ENCODE results near the gene FITM1. TPM values are rescaled to one million over a fixed set of nuclear protein-coding genes. Genes with fewer than 3 reads are reported as not detected.

Gene FITM1
- polyA plus RNA-seq, 1 of the 3 experiments (the other 2 are of a cell fraction): 0.12 TPM

DNA sequence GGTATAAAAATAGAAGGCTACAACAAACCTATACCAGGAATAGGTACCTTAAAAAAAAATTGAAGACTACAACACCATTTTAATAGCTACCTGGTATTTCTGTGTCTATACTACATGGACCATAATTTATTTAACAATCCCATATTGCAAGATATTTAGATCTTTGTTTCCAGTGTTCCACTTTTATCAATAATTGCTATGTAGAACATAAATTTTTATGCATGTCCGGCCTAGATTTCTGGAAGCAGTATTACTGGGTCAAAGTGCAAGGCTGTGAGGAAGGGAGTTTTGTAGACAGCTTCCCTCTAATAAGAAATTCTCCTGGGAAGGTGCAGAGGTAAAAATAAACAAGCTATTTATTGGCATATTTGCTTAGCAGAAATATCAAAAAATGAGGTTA lies 19.9 kb upstream of the FITM1 start:
- 83% methylated on average over 1 of the region's 1 CpG for WGBS (ENCODE audit: low lambda C conversion rate)
- no peaks in the 10 kb centered on the region for H3K36me3 ChIP-seq (replicated peaks in 1 of 2; ENCODE audit: control insufficient read depth in 1 of 2, insufficient read depth in 2 of 2, low read length in 1 of 2)
- peaks cover 15% of the 10 kb centered on the region for H3F3A ChIP-seq (replicated peaks; ENCODE audit: insufficient read depth)
- no peaks in the 10 kb centered on the region for H3K9me2 ChIP-seq
- ChIA-PET CTCF (interaction anchor here (1.8 to 25.4 kb wide), 3 partner anchors 16 to 51 kb away, joined by 5 to 1159 read pairs (median 219); partner anchors contain the start of genes CARMIL3, CPNE6, IRF9 and PCK2), POLR2A (interaction anchor here (1.6 to 2.2 kb wide), 2 partner anchors 36 to 58 kb away, joined by 3 to 7 read pairs; partner anchors contain the start of genes CARMIL3 and PSME2)
- H3K4me2 ChIP-seq: no peak overlapping the region
- DNase-seq: no peak
- H3K9me3 ChIP-seq: no peaks in the 10 kb centered on the region
- H3K9ac ChIP-seq: no peak overlapping the region
- no peak for TF ChIP-seq FOXM1 (IDR thresholded peaks at IDR 0.05; ENCODE audit: low read depth)
- no peak for TF ChIP-seq TCF12 (IDR thresholded peaks at IDR 0.05)
- no peak for TF ChIP-seq JUND (IDR thresholded peaks at IDR 0.05)
- TF ChIP-seq, protein P1, sequence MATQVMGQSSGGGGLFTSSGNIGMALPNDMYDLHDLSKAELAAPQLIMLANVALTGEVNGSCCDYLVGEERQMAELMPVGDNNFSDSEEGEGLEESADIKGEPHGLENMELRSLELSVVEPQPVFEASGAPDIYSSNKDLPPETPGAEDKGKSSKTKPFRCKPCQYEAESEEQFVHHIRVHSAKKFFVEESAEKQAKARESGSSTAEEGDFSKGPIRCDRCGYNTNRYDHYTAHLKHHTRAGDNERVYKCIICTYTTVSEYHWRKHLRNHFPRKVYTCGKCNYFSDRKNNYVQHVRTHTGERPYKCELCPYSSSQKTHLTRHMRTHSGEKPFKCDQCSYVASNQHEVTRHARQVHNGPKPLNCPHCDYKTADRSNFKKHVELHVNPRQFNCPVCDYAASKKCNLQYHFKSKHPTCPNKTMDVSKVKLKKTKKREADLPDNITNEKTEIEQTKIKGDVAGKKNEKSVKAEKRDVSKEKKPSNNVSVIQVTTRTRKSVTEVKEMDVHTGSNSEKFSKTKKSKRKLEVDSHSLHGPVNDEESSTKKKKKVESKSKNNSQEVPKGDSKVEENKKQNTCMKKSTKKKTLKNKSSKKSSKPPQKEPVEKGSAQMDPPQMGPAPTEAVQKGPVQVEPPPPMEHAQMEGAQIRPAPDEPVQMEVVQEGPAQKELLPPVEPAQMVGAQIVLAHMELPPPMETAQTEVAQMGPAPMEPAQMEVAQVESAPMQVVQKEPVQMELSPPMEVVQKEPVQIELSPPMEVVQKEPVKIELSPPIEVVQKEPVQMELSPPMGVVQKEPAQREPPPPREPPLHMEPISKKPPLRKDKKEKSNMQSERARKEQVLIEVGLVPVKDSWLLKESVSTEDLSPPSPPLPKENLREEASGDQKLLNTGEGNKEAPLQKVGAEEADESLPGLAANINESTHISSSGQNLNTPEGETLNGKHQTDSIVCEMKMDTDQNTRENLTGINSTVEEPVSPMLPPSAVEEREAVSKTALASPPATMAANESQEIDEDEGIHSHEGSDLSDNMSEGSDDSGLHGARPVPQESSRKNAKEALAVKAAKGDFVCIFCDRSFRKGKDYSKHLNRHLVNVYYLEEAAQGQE (IDR thresholded peaks at IDR 0.05; ENCODE audit: low read depth, low read length): no peak
- TF ChIP-seq CHD2 (IDR thresholded peaks at IDR 0.05; ENCODE audit: low read length, partially characterized antibody): no peak
- no peak for TF ChIP-seq ELF1 (IDR thresholded peaks at IDR 0.05)
- no peak for TF ChIP-seq NFIC (IDR thresholded peaks at IDR 0.05; ENCODE audit: borderline replicate concordance)
- TF ChIP-seq, protein P2, sequence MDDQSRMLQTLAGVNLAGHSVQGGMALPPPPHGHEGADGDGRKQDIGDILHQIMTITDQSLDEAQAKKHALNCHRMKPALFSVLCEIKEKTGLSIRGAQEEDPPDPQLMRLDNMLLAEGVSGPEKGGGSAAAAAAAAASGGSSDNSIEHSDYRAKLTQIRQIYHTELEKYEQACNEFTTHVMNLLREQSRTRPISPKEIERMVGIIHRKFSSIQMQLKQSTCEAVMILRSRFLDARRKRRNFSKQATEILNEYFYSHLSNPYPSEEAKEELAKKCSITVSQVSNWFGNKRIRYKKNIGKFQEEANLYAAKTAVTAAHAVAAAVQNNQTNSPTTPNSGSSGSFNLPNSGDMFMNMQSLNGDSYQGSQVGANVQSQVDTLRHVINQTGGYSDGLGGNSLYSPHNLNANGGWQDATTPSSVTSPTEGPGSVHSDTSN (IDR thresholded peaks at IDR 0.05): no peak
- peaks cover 2% of the 10 kb centered on the region; the same call in 1 of the 2 replicates for H3K79me2 ChIP-seq (ENCODE audit: insufficient read depth)
- no peaks in the 10 kb centered on the region for H4K20me1 ChIP-seq (ENCODE audit: insufficient read depth)
- H3K27me3 ChIP-seq (ENCODE audit: insufficient read depth): no peaks in the 10 kb centered on the region
- H3K4me1 ChIP-seq (ENCODE audit: control insufficient read depth in 1 of 2, insufficient read depth in 2 of 2, low read depth in 1 of 2, low read length in 1 of 2): peaks cover 0 to 6% of the 10 kb centered on the region in 2 experiments; a peak in 2 of 4 replicates
- H2AFZ ChIP-seq (ENCODE audit: low read depth): no peak overlapping the region
- no peak overlapping the region for H3K27ac ChIP-seq (ENCODE audit: low read depth in 2 of 2, low read length in 1 of 2)
- no peak overlapping the region for H3K4me3 ChIP-seq (ENCODE audit: low read depth in 2 of 2, low read length in 1 of 2)

DNA sequence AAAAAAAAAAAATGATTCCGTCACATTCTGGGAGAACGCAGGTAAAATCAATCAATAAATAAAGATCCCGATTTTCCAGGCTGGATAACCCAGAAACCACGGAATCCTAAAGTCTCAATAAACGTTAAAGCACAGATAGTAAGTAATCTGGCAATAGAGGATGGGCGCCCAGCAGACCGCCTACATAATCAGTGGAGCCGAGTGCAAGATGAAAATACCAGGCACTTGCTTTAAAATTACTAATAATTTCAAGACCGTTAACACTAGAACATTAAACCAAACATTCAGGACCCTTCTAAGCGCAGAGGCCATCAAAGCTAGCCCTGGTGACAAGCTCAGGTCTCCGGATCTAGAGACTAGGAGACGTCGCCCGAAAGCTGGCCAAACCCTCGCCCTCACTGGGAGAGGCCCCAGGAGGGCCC lies 17.1 kb upstream of the FITM1 start:
- CTCF ChIA-PET: interaction anchor here (0.9 to 3.8 kb wide), 7 partner anchors 20 to 130 kb away, joined by 3 to 25 read pairs (median 7); partner anchors contain the start of genes CARMIL3, IRF9, PCK2 and TINF2
- no peaks in the 10 kb centered on the region for H4K20me1 ChIP-seq (ENCODE audit: insufficient read depth)
- TF ChIP-seq RXRA (IDR thresholded peaks at IDR 0.05; ENCODE audit: borderline replicate concordance, low read depth) (no peak), JUND (IDR thresholded peaks at IDR 0.05) (no peak), GATA2 (CRISPR knock-in tag; IDR thresholded peaks at IDR 0.05) (no peak), ELF1 (IDR thresholded peaks at IDR 0.05) (no peak), FOXM1 (IDR thresholded peaks at IDR 0.05; ENCODE audit: low read depth) (no peak), RCOR1 (IDR thresholded peaks at IDR 0.05; ENCODE audit: low read length) (no peak), RAD21 (IDR thresholded peaks at IDR 0.05; ENCODE audit: low read length) (no peak), FOXJ3 (CRISPR knock-in tag; IDR thresholded peaks at IDR 0.05) (no peak), TAF1 (IDR thresholded peaks at IDR 0.05; ENCODE audit: borderline replicate concordance, low read depth, low read length) (no peak)
- TF ChIP-seq, protein P3, sequence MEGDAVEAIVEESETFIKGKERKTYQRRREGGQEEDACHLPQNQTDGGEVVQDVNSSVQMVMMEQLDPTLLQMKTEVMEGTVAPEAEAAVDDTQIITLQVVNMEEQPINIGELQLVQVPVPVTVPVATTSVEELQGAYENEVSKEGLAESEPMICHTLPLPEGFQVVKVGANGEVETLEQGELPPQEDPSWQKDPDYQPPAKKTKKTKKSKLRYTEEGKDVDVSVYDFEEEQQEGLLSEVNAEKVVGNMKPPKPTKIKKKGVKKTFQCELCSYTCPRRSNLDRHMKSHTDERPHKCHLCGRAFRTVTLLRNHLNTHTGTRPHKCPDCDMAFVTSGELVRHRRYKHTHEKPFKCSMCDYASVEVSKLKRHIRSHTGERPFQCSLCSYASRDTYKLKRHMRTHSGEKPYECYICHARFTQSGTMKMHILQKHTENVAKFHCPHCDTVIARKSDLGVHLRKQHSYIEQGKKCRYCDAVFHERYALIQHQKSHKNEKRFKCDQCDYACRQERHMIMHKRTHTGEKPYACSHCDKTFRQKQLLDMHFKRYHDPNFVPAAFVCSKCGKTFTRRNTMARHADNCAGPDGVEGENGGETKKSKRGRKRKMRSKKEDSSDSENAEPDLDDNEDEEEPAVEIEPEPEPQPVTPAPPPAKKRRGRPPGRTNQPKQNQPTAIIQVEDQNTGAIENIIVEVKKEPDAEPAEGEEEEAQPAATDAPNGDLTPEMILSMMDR (IDR thresholded peaks at IDR 0.05): no peak
- TF ChIP-seq, protein P4, sequence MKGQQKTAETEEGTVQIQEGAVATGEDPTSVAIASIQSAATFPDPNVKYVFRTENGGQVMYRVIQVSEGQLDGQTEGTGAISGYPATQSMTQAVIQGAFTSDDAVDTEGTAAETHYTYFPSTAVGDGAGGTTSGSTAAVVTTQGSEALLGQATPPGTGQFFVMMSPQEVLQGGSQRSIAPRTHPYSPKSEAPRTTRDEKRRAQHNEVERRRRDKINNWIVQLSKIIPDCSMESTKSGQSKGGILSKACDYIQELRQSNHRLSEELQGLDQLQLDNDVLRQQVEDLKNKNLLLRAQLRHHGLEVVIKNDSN (IDR thresholded peaks at IDR 0.05; ENCODE audit: borderline replicate concordance, low read depth): no peak
- TF ChIP-seq, protein P2 (IDR thresholded peaks at IDR 0.05): no peak

More for the DNA sequence above, 17.1 kb upstream of the FITM1 start:
- Histone ChIP-seq H3K9me3 (no peaks in the 10 kb centered on the region), H3K27me3 (ENCODE audit: insufficient read depth) (no peaks in the 10 kb centered on the region), H3K4me3 (ENCODE audit: low read depth in 2 of 2, low read length in 1 of 2) (peak overlapping the region; percentile 71 to 88), H3K9me2 (no peaks in the 10 kb centered on the region), H3F3A (replicated peaks; ENCODE audit: insufficient read depth) (peaks cover 14% of the 10 kb centered on the region), H3K79me2 (ENCODE audit: insufficient read depth) (peaks cover 6% of the 10 kb centered on the region; the same call in 1 of the 2 replicates), H3K27ac (ENCODE audit: low read depth in 2 of 2, low read length in 1 of 2) (peak overlapping the region; percentile 97 to 99), H2AFZ (ENCODE audit: low read depth) (peak overlapping the region; percentile 74), H3K4me1 (ENCODE audit: control insufficient read depth in 1 of 2, insufficient read depth in 2 of 2, low read depth in 1 of 2, low read length in 1 of 2) (peaks cover 10 to 17% of the 10 kb centered on the region in 2 experiments), H3K4me2 (peak overlapping the region; percentile 90), H3K36me3 (replicated peaks in 1 of 2; ENCODE audit: control insufficient read depth in 1 of 2, insufficient read depth in 2 of 2, low read length in 1 of 2) (peaks cover 6 to 17% of the 10 kb centered on the region in 2 experiments), H3K9ac (peak overlapping the region; percentile 91)
- POLR2A ChIA-PET: interaction anchor here (0.8 to 3.2 kb wide), 12 partner anchors 10 to 158 kb away, joined by 4 to 28 read pairs (median 8); partner anchors contain the start of genes EMC9, IRF9, PCK2 and PSME1
- no peak for DNase-seq
- WGBS (ENCODE audit: low lambda C conversion rate): 32% methylated on average over 14 of the region's 15 CpGs

Measured in SK-N-SH (cell line).